ENCODE results near the gene PPP1R13L. TPM values are rescaled to one million over a fixed set of nuclear protein-coding genes. Genes with fewer than 3 reads are reported as not detected.
A peak's percentile ranks its signal among the peaks of the same experiment; 100 is the strongest.

The PPP1R13L gene
- total and polyA plus RNA-seq, 4 donors, result 0.59 to 3.5 (median 2.0) TPM

GRCh38 chr19:45376045-45376724, 28.7 kb downstream of the PPP1R13L start:
- 46% methylated on average over 11 of the region's 13 CpGs for WGBS (ENCODE audit: insufficient coverage)
- Histone ChIP-seq H3K4me3 (ENCODE audit: low read depth, low read length) (no peak overlapping the region), H3K36me3 (ENCODE audit: control insufficient read depth, insufficient read depth, low read length) (no peaks in the 10 kb centered on the region), H3K27me3 (ENCODE audit: control insufficient read depth, insufficient read depth, low read length) (no peaks in the 10 kb centered on the region), H3K9me3 (ENCODE audit: control insufficient read depth, insufficient read depth, low read length) (no peaks in the 10 kb centered on the region), H3K27ac (ENCODE audit: low read depth, low read length) (no peak overlapping the region), H3K4me1 (ENCODE audit: control insufficient read depth, insufficient read depth, low read length) (peaks cover under 1% of the 10 kb centered on the region)
- peak in 2 of 6 donors; percentile 6 to 43 for DNase-seq (ENCODE audit: low read depth in 4 of 6, low spot score in 6 of 6)

GRCh38 chr19:45370410-45371204, 34.3 kb downstream of the PPP1R13L start, which contains the start of gene ERCC2:
ERCC2 (minus strand) TSS chr19:45370573; CDS start chr19:45370540, 33 bp downstream.
- H3K27ac ChIP-seq (ENCODE audit: low read depth, low read length), result peak within 1 kb of the TSS; percentile 86
- H3K36me3 ChIP-seq (ENCODE audit: control insufficient read depth, insufficient read depth, low read length), result peaks cover 10% of the 10 kb centered on the region
- peaks cover 19% of the 10 kb centered on the region for H3K4me1 ChIP-seq (ENCODE audit: control insufficient read depth, insufficient read depth, low read length)
- DNase-seq (ENCODE audit: low read depth in 4 of 6, low spot score in 6 of 6), result peak; percentile 99 to 100 (median 100)
- under 1% methylated on average over 43 of the region's 55 CpGs for WGBS (ENCODE audit: insufficient coverage)
- H3K27me3 ChIP-seq (ENCODE audit: control insufficient read depth, insufficient read depth, low read length), result no peaks in the 10 kb centered on the region
- H3K4me3 ChIP-seq (ENCODE audit: low read depth, low read length), result peak within 1 kb of the TSS; percentile 78
- no peaks in the 10 kb centered on the region for H3K9me3 ChIP-seq (ENCODE audit: control insufficient read depth, insufficient read depth, low read length)

DNA sequence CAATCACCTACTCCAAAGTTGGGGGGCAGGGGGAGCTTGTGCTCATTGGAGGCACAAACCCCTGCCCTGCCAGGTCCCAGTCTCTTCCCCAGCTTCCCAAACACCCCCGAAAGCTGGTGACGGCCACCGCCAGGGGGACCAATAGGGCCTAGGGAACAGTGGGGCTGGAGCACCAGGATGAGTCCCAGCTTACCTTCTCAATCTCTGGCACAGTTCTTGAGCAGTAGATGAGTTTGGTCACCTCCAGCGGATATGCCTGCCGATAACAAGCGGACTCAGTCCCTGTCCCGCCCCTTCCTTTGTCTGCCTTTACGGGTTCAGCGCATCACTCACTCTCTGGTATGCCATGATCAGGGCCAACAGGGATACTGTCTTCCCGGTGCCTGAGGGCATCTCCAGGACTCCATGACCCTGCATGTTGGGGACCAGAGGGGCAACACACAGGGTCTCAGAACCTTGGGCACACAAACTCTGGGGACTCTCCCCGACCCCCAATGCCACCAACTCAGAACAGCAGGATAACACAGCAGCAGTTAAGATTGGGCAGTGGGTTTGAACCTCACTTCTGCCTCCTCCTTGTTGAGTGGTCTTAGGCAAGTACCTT, 36.0 kb downstream of the PPP1R13L start:
- 79% methylated on average over 11 of the region's 11 CpGs for WGBS (ENCODE audit: insufficient coverage)
- H3K27ac ChIP-seq (ENCODE audit: low read depth, low read length), result no peak overlapping the region
- no peak for DNase-seq (ENCODE audit: low read depth in 4 of 6, low spot score in 6 of 6)
- no peaks in the 10 kb centered on the region for H3K27me3 ChIP-seq (ENCODE audit: control insufficient read depth, insufficient read depth, low read length)
- no peaks in the 10 kb centered on the region for H3K9me3 ChIP-seq (ENCODE audit: control insufficient read depth, insufficient read depth, low read length)
- H3K36me3 ChIP-seq (ENCODE audit: control insufficient read depth, insufficient read depth, low read length), result peaks cover 27% of the 10 kb centered on the region
- peaks cover 19% of the 10 kb centered on the region for H3K4me1 ChIP-seq (ENCODE audit: control insufficient read depth, insufficient read depth, low read length)
- H3K4me3 ChIP-seq (ENCODE audit: low read depth, low read length), result no peak overlapping the region

GRCh38 chr19:45368127-45368526, 36.7 kb downstream of the PPP1R13L start:
- no peak overlapping the region for H3K27ac ChIP-seq (ENCODE audit: low read depth, low read length)
- H3K36me3 ChIP-seq (ENCODE audit: control insufficient read depth, insufficient read depth, low read length), result peaks cover 35% of the 10 kb centered on the region
- H3K9me3 ChIP-seq (ENCODE audit: control insufficient read depth, insufficient read depth, low read length), result no peaks in the 10 kb centered on the region
- 93% methylated on average over 3 of the region's 4 CpGs for WGBS (ENCODE audit: insufficient coverage)
- no peak overlapping the region for H3K4me3 ChIP-seq (ENCODE audit: low read depth, low read length)
- no peak for DNase-seq (ENCODE audit: low read depth in 4 of 6, low spot score in 6 of 6)
- H3K27me3 ChIP-seq (ENCODE audit: control insufficient read depth, insufficient read depth, low read length), result no peaks in the 10 kb centered on the region
- H3K4me1 ChIP-seq (ENCODE audit: control insufficient read depth, insufficient read depth, low read length), result peaks cover 19% of the 10 kb centered on the region

DNA sequence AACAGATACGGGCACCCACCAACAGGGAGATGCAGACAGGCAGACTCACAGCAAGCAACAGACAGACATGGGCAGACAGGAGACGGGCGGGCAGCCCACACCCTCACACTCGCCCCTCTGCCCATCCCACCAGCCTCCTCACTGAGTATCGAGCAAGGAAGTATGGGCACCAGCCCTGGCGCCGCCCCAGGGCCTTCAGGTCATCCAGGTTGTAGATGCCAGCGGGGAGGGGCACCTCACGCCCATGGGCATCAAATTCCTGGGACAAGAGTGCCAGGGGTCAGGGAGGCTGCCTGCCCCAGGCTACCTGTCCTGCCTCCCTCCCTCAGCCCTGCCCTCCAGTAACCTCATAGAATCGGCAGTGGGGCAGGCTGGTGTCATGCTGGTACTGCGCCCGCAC, 40.2 kb downstream of the PPP1R13L start:
- H3K27ac ChIP-seq (ENCODE audit: low read depth, low read length), result no peak overlapping the region
- peaks cover 9% of the 10 kb centered on the region for H3K4me1 ChIP-seq (ENCODE audit: control insufficient read depth, insufficient read depth, low read length)
- H3K4me3 ChIP-seq (ENCODE audit: low read depth, low read length), result no peak overlapping the region
- peaks cover 63% of the 10 kb centered on the region for H3K36me3 ChIP-seq (ENCODE audit: control insufficient read depth, insufficient read depth, low read length)
- WGBS (ENCODE audit: insufficient coverage), result 95% methylated on average over 12 of the region's 12 CpGs
- H3K27me3 ChIP-seq (ENCODE audit: control insufficient read depth, insufficient read depth, low read length), result no peaks in the 10 kb centered on the region
- DNase-seq (ENCODE audit: low read depth in 4 of 6, low spot score in 6 of 6), result no peak
- no peaks in the 10 kb centered on the region for H3K9me3 ChIP-seq (ENCODE audit: control insufficient read depth, insufficient read depth, low read length)

- no peak for DNase-seq (ENCODE audit: low read depth in 4 of 6, low spot score in 6 of 6)
- no peaks in the 10 kb centered on the region for H3K27me3 ChIP-seq (ENCODE audit: control insufficient read depth, insufficient read depth, low read length)
- no peak overlapping the region for H3K4me3 ChIP-seq (ENCODE audit: low read depth, low read length)
- H3K9me3 ChIP-seq (ENCODE audit: control insufficient read depth, insufficient read depth, low read length), result no peaks in the 10 kb centered on the region
- no peak overlapping the region for H3K27ac ChIP-seq (ENCODE audit: low read depth, low read length)
- H3K36me3 ChIP-seq (ENCODE audit: control insufficient read depth, insufficient read depth, low read length), result peaks cover 70% of the 10 kb centered on the region
- peaks cover 4% of the 10 kb centered on the region for H3K4me1 ChIP-seq (ENCODE audit: control insufficient read depth, insufficient read depth, low read length)
- 95% methylated on average over 37 of the region's 44 CpGs for WGBS (ENCODE audit: insufficient coverage)
Measured at GRCh38 chr19:45363861-45364459, 40.9 kb downstream of the PPP1R13L start.

DNA sequence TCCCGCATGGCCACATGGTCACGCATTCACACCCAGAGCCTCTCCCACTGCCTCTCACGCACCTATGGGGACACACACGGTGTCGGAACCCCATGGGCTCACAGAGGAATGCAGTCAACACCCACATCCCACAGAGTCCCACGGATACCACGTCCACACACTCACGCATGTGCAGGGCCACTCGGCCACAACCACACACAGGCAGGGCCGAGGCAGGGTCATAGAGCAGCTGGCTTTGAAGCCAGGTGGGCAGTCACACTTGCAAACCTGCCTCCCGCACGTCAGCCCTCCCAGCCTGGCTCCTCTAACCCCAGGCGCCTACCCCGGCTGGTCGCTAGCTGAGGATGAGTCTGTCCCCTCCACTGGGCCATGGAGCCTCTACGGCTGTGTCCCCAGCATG, 42.6 kb downstream of the PPP1R13L start:
- no peaks in the 10 kb centered on the region for H3K4me1 ChIP-seq (ENCODE audit: control insufficient read depth, insufficient read depth, low read length)
- no peak for DNase-seq (ENCODE audit: low read depth in 4 of 6, low spot score in 6 of 6)
- WGBS (ENCODE audit: insufficient coverage), result 97% methylated on average over 16 of the region's 16 CpGs
- H3K27me3 ChIP-seq (ENCODE audit: control insufficient read depth, insufficient read depth, low read length), result no peaks in the 10 kb centered on the region
- no peak overlapping the region for H3K4me3 ChIP-seq (ENCODE audit: low read depth, low read length)
- no peaks in the 10 kb centered on the region for H3K9me3 ChIP-seq (ENCODE audit: control insufficient read depth, insufficient read depth, low read length)
- H3K27ac ChIP-seq (ENCODE audit: low read depth, low read length), result no peak overlapping the region
- H3K36me3 ChIP-seq (ENCODE audit: control insufficient read depth, insufficient read depth, low read length), result peaks cover 81% of the 10 kb centered on the region

DNA sequence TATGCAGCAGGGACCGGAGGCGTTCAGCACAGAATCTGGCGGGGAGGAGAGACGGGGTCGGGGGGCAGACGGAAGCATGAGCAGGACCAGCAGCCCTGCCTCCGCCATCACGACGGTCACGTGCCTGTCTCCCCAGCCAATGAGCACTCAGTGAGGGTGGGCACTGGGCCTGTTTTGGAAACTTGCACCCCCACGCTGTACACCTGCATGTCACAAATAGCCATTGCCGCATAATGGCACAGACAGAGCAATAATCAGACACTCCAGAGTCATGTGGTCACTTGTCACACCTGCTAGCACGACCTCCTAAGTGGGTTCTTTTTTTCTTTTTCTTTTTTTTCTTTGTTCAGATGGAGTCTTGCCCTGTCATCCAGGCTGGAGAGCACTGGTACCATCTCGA, 43.3 kb downstream of the PPP1R13L start:
- DNase-seq (ENCODE audit: low read depth in 4 of 6, low spot score in 6 of 6), result no peak
- H3K27me3 ChIP-seq (ENCODE audit: control insufficient read depth, insufficient read depth, low read length), result no peaks in the 10 kb centered on the region
- H3K9me3 ChIP-seq (ENCODE audit: control insufficient read depth, insufficient read depth, low read length), result no peaks in the 10 kb centered on the region
- 95% methylated on average over 12 of the region's 14 CpGs for WGBS (ENCODE audit: insufficient coverage)
- H3K4me3 ChIP-seq (ENCODE audit: low read depth, low read length), result no peak overlapping the region
- no peak overlapping the region for H3K27ac ChIP-seq (ENCODE audit: low read depth, low read length)
- H3K36me3 ChIP-seq (ENCODE audit: control insufficient read depth, insufficient read depth, low read length), result peaks cover 88% of the 10 kb centered on the region
- H3K4me1 ChIP-seq (ENCODE audit: control insufficient read depth, insufficient read depth, low read length), result no peaks in the 10 kb centered on the region

DNA sequence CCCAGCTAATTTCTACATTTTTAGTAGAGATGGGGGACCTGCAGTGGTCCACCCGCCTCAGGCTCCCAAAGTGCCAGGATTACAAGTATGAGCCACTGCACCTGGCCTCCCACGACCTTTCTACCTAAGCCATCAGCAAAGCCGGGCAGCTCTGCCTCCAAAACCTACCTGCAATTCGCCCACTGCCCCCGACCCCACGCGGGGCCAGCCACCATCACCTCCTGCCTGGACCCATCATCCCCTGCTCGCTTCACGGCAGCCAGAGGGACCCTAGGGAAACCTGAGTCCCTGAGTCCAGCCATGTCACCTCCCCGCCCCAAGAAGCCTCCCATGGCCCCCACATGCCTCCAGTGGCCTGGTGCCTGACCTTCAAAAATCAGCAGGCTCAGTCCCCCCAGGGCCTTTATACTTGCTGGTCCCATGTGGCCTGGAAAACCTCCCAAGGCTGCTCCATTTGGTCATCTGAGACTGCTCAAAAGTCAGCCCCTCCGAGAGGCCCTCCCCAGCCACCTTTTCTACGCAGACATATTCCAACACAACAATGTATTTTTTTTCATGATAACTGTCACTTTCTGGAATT, 46.6 kb downstream of the PPP1R13L start:
- no peaks in the 10 kb centered on the region for H3K4me1 ChIP-seq (ENCODE audit: control insufficient read depth, insufficient read depth, low read length)
- no peak overlapping the region for H3K4me3 ChIP-seq (ENCODE audit: low read depth, low read length)
- no peaks in the 10 kb centered on the region for H3K27me3 ChIP-seq (ENCODE audit: control insufficient read depth, insufficient read depth, low read length)
- H3K27ac ChIP-seq (ENCODE audit: low read depth, low read length), result no peak overlapping the region
- DNase-seq (ENCODE audit: low read depth in 4 of 6, low spot score in 6 of 6), result no peak
- peaks cover 94% of the 10 kb centered on the region for H3K36me3 ChIP-seq (ENCODE audit: control insufficient read depth, insufficient read depth, low read length)
- H3K9me3 ChIP-seq (ENCODE audit: control insufficient read depth, insufficient read depth, low read length), result no peaks in the 10 kb centered on the region
- 94% methylated on average over 10 of the region's 12 CpGs for whole genome bisulfite sequencing (ENCODE audit: insufficient coverage)
